ENCODE results near the gene TMEM42.

The TMEM42 gene

GRCh38 chr3:44914936-44915335 is 53.2 kb downstream of the TMEM42 start:
- DNase-seq = no peak
